GM18951 (cell line): ENCODE data around the gene MT1HL1.
"Not testable (repeated sequence)": the region's sequence is repeated elsewhere in the genome, so short reads cannot be mapped to it uniquely, and the experiment has no call there.

ENCODE experiments used
- POLR2A ChIP-seq: IDR thresholded peaks from 4 replicates; pipeline ENCODE4 v1.6.1; 2011; ENCODE audit warnings: mild to moderate bottlenecking; ENCODE audit not compliant: insufficient read length, insufficient read depth; ENCODE audit errors: extremely low read depth
- in situ Hi-C: fragments of 300-500 bp; cut with MboI; formaldehyde crosslinking; loops from one replicate; pipeline ENCODE4 v1.12.0; 2022; ENCODE audit warnings: low sequenced_read_pairs, mixed read lengths, inconsistent platforms; ENCODE audit not compliant: unreplicated experiment

The MT1HL1 gene

GRCh38 chr1:237007147-237007881 is 3.1 kb upstream of the MT1HL1 start:
- no peak for TF ChIP-seq POLR2A
- in situ Hi-C loops = no loop called here

DNA sequence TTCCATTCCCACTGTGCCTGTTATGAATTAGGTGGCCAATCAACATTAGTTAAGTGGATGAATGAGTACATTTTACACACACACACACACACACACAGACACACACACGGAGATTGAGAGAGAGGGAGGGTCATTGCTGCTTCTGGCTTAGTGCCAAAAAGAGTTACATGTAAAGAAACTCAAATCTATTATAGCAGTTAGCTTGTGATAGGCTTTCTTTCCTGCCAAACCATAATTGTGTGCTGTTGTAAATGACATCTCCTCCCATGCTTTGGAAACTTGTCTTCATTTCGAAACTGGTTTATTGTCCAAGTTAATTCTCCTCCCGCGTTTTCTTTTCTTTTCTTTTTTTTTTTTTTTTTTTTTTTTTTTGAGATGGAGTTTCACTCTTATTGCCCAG is 1.4 kb upstream of the MT1HL1 start:
- no peak for TF ChIP-seq POLR2A
- in situ Hi-C loops = no loop called here

DNA sequence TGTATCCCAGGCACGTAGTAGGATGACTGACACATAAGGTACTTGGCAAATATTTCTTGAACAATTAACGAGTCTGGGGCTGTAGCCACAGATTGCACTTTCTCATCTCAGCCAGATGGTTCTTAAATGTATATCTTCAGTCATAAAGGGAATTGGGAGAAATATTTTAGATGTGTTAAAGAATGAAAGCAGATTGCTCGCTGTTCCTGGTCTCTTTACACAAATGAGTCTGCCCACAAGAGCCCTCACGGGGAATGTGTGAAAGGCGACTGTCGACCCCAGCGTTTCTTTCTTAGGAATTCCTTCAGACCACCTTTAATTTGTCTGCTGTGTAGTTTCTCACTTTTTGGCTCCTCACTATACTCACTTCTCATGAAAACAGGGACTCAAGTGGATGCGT is 725 bp downstream of the MT1HL1 start:
- in situ Hi-C loops = no loop called here
- TF ChIP-seq POLR2A = no peak

DNA sequence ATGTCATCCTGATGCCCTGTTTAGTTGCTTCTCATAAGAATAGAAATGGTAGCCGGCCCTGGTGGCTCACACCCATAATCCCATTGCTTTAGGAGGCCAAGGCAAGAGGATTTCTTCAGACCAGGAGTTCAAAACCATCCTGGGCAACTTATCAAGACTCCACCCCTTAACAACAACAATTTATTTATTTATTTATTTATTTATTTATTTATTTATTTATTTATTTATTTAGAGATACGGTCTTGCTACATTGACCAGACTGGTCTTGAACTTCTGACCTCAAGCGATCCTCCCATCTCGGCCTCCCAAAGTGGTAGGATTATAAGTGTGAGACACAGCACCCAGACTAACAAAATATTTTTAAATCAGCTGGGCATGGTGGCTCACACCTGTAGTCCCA is 4.0 kb downstream of the MT1HL1 start:
- no peak for TF ChIP-seq POLR2A
- in situ Hi-C loops = no loop called here

GRCh38 chr1:236998546-236998945 is 5.7 kb downstream of the MT1HL1 start:
- in situ Hi-C loops = no loop called here

DNA sequence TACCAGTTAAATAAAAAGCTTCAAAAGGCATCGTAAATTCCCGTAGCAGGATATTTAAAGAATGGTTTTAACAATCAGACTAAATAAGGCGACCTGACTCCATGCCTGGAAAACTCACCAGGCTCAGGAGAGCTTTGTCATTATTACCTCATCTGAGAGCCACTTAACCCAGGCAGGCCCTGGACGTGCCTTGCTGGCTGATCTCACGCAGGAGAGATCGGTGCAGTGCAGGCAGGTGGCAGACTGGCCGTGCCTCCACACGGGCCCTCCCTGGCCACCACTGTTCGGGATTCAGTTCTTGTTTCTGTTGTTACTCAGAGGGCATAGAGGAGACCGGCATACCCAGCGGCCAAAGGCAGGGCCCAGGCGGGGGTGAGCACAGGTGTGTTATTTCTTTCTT is 6.4 kb downstream of the MT1HL1 start:
- in situ Hi-C loops = no loop called here
- TF ChIP-seq POLR2A = no peak

More at GRCh38 chr1:236998546-236998945, 5.7 kb downstream of the MT1HL1 start:
- no peak for TF ChIP-seq POLR2A

DNA sequence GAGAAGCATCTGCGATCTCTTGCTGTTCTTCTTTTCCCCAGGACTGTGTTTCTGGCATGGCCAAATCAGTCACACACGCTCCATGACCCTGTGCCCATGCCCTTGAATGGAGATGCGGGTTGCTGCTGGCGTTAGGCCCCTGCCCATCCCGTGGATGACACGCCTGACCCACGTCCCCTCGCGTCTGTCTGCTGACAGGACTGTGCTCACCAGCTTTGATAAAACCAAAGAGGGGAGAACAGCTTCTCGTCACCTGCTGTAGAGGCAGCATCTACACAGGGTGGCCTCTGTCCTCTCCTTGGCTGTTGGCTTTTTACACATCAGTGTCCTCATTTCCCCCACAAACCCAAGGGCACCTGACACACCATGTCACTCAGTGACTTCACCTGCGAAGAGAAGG is 6.9 kb downstream of the MT1HL1 start:
- TF ChIP-seq POLR2A = no peak
- in situ Hi-C loops = no loop called here

DNA sequence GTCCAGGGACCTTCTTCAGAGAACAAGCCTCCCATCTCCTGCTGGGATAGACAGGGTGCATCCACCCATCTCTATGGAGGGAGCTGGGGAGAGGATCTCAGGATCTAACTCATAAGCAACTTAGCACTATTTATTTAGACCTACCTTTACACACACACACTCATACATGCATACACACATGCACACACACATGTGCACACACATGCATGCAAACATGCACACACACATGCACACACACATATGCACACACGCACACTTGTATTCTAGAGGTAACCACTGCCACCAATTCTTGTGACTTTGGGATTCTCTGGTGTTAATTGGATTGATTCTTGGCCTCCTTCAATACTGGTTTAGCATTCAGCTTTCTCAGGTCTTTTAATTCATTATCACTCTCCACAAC is 9.8 kb downstream of the MT1HL1 start:
- in situ Hi-C loops = no loop called here
- no peak for TF ChIP-seq POLR2A

DNA sequence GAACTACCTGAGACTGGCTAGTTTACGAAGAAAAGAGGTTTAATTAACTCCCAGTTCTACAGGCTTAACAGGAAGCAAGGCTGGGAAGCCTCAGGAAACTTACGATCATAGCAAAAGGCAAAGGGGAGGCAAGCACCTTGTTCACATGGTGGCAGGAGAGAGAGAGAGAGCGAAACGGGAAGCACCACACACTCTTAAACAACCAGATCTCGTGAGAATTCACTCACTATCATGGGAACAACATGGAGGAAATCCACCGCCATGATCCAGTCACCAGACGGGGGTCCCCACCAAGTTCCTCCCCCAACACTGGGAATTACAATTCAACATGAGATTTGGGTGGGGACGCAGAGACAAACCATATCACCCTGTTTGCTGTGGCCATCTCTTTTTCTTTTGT is 11.8 kb downstream of the MT1HL1 start:
- no peak for TF ChIP-seq POLR2A
- in situ Hi-C loops = no loop called here

DNA sequence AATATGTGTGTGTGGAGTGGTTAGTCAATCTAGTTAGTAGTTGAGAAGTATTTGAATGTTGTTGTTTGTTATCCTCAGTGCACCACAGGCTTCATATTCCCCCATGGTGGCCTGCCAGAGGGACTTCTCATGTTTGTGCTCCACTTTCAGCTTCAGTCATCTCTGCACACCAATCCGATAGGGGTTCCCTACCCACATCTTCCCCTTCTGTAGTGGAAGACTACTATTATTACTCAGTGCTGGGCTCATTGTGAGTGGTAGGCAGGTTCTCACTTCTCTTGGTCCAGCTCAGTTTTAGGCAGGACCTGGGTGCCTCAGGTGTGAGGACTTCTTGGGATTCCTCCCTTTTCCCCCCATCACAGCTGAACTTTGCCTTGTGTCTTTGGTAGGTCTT is 14.2 kb downstream of the MT1HL1 start:
- no peak for TF ChIP-seq POLR2A

DNA sequence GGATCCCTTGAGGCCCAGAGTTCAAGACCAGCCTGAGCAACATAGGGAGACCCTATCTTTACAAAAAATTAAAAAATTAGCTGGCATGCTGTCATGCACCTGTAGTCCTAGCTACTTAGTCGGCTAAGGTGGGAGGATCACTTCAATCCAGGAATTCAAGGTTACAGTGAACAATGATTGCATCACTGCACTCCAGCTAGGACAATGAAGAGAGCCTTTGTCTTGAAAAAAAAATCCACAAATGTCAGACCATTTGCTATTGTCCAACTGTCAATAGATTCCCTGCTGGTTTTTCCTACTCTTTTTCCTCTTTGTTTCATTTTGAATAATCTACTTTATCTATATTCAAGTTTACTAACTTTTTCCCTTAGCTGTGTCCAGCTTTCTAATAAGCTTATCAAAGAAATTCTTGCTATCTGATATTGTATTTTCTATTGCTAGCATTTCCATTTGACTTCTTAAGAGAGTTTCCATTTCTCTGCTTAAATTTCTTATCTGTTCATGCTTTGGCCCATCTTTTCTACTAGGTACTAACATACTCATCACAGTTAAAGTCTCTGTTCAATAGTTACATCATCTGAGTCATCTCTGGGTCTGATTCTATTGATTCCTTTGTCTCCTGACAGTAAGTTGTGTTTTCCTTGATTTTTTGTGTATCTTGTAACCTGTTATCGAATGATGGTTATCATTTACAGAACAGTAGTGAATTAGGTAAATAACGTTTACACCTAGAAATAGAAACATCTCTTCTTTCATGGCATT is 14.8 kb downstream of the MT1HL1 start:
- no peak for TF ChIP-seq POLR2A
- in situ Hi-C loops = no loop called here

More for the DNA sequence above, 14.2 kb downstream of the MT1HL1 start:
- in situ Hi-C loops = no loop called here

GRCh38 chr1:236983818-236984217 is 20.4 kb downstream of the MT1HL1 start:
- in situ Hi-C loops = no loop called here
- no peak for TF ChIP-seq POLR2A

DNA sequence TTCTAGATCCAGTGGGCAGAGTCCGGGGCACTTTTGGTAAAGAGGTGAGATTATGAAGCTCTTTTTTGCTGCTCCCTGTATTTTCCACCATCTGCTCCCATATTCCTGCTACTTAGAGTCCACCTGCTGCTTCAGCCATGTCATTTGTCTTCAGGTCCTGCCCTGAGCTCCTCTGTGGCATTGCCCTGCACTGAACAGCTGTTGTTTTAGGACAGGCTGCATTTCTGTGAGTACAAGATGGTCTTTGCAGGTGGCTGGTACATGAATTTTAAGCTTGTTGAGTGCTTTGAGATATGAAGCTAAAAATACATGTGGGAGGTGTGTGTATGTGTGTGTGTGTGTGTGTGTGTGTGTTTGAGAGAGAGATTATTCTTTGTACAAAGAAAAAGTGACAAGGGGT is 21.9 kb downstream of the MT1HL1 start:
- in situ Hi-C loops = no loop called here
- no peak for TF ChIP-seq POLR2A

GRCh38 chr1:236981431-236981830 is 22.8 kb downstream of the MT1HL1 start:
- in situ Hi-C loops = not testable (repeated sequence)

GRCh38 chr1:236980673-236981072 is 23.6 kb downstream of the MT1HL1 start:
- no peak for TF ChIP-seq POLR2A
- in situ Hi-C loops = no loop called here
